HK-2 (cell line): ENCODE data around the gene PRR29.

Source experiments
- DNase-seq: peaks from one replicate; pipeline ENCODE4 v3.0.0-alpha.2; 2018; ENCODE audit not compliant: unreplicated experiment

PRR29 gene

GRCh38 chr17:64042700-64043485 lies 44.7 kb downstream of the PRR29 start:
- DNase-seq = no peak

GRCh38 chr17:64045176-64045575 lies 47.0 kb downstream of the PRR29 start:
- no peak for DNase-seq

GRCh38 chr17:64048805-64049204 lies 50.7 kb downstream of the PRR29 start:
- no peak for DNase-seq

- DNase-seq = no peak
Measured at GRCh38 chr17:64051153-64051552, 53.0 kb downstream of the PRR29 start.

GRCh38 chr17:64053101-64053500 lies 55.0 kb downstream of the PRR29 start:
- DNase-seq = no peak
